K562 (cell line): ENCODE results near the gene PPP1R14B. TPM values are rescaled to one million over a fixed set of nuclear protein-coding genes. Genes with fewer than 3 reads are reported as not detected.
A peak's percentile ranks its signal among the peaks of the same experiment; 100 is the strongest.

ENCODE experiments used
- ATAC-seq: fragments of 200-7000 bp; cut with Tn5 transposase; 3 replicates; pipeline ENCODE4 v1.9.1; 2020; ENCODE audit warnings: moderate library complexity
- BruUV-seq: library from RNA; stranded (reverse); fragments of 400-500 nt; replicated peaks from 2 replicates; lab custom pipeline; 2021; lab: Mats Ljungman, UMichigan
- CTCF ChIA-PET: fragments of 300-600 bp; formaldehyde crosslinking; extraction: SDS; loops from one replicate; lab custom pipeline; 2021; ENCODE audit warnings: low intra/inter-chr PET ratio; lab: Yijun Ruan, JAX
- POLR2A ChIA-PET: fragments of 300-600, 350-650 bp; sonication (Branson Sonifier 250); formaldehyde crosslinking; extraction: SDS; loops from one replicate; lab custom pipeline; 2021; ENCODE audit warnings: antibody characterized with exemption, inconsistent platforms; lab: Yijun Ruan, JAX
- DNase-seq, 4 experiments: peaks; one replicate each; pipeline versions ENCODE4 v3.0.0 to v3.0.0-alpha.2; 2011 to 2018; ENCODE audit warnings: low spot score in 3 of 4, mixed read lengths in 3 of 4; ENCODE audit errors: extremely low read depth in 1 of 4
- FAIRE-seq: peaks from 2 replicates; lab custom pipeline; 2011; peaks lifted over from hg19 to GRCh38; lab: Jason Lieb, UNC
- H2AFZ ChIP-seq: 2 replicates; pipeline ENCODE4 v1.6.0; 2011; ENCODE audit warnings: low read depth, low read length, control low read depth, inconsistent platforms
- H3K27ac ChIP-seq: fragments of 200-600 bp; 3 replicates; pipeline ENCODE4 v1.8.0; 2011; ENCODE audit warnings: low read depth, mild to moderate bottlenecking, control low read depth, inconsistent platforms, low read length, moderate library complexity, mixed read lengths; ENCODE audit errors: extremely low read depth
- H3K27me3 ChIP-seq, 2 experiments: fragments of 300-600 bp in 1 of 2; 2 replicates in 1 of 2; 3 replicates in 1 of 2; pipeline versions ENCODE4 v1.6.0 to v1.8.0; 2011; ENCODE audit warnings: inconsistent platforms in 2 of 2, low read length in 2 of 2, mild to moderate bottlenecking in 1 of 2, mixed read lengths in 1 of 2, moderate library complexity in 1 of 2; ENCODE audit not compliant: control insufficient read depth in 2 of 2, insufficient read depth in 2 of 2
- H3K36me3 ChIP-seq: fragments of 300-600 bp; 3 replicates; pipeline ENCODE4 v1.8.0; 2011; ENCODE audit warnings: mild to moderate bottlenecking, low read length, inconsistent platforms; ENCODE audit not compliant: control insufficient read depth, insufficient read depth
- H3K4me1 ChIP-seq, 2 experiments: fragments of 200-600 bp in 1 of 2; replicated peaks in 1 of 2; 2 replicates in 1 of 2; 3 replicates in 1 of 2; pipeline versions ENCODE4 v1.5.1 to v1.8.0; 2011; ENCODE audit warnings: inconsistent platforms in 2 of 2, low read length in 2 of 2, mild to moderate bottlenecking in 1 of 2, mixed read lengths in 1 of 2, moderate library complexity in 1 of 2; ENCODE audit not compliant: control insufficient read depth in 2 of 2, insufficient read depth in 2 of 2
- H3K4me2 ChIP-seq: 2 replicates; pipeline ENCODE4 v1.6.1; 2011; ENCODE audit warnings: low read length, control low read depth, inconsistent platforms, mixed read lengths; ENCODE audit not compliant: insufficient read depth
- H3K4me3 ChIP-seq: fragments of 200-600 bp; sonication (generic), shearing (Covaris generic); 2 replicates; pipeline ENCODE4 v1.5.1; 2016; ENCODE audit warnings: control low read depth, inconsistent platforms
- H3K79me2 ChIP-seq: fragments of 200-600 bp; 3 replicates; pipeline ENCODE4 v1.8.0; 2011; ENCODE audit warnings: low read length, inconsistent platforms; ENCODE audit not compliant: control insufficient read depth, insufficient read depth
- H3K9ac ChIP-seq, 2 experiments: 2 replicates each; pipeline versions ENCODE4 v1.6.0 to v1.6.1; 2011; ENCODE audit warnings: low read depth in 2 of 2, low read length in 2 of 2, control low read depth in 1 of 2, inconsistent platforms in 1 of 2, mild to moderate bottlenecking in 1 of 2, mixed read lengths in 1 of 2; ENCODE audit not compliant: insufficient read depth in 1 of 2
- H3K9me1 ChIP-seq: one replicate; pipeline ENCODE4 v1.6.0; 2011; ENCODE audit warnings: inconsistent platforms, mild to moderate bottlenecking, low read length, moderate library complexity; ENCODE audit not compliant: control insufficient read depth, insufficient read depth
- H3K9me3 ChIP-seq: replicated peaks from 2 replicates; pipeline ENCODE4 v1.5.1; 2011; ENCODE audit warnings: low read depth, low read length, inconsistent platforms; ENCODE audit not compliant: control insufficient read depth, insufficient read depth
- H4K20me1 ChIP-seq: replicated peaks from 2 replicates; pipeline ENCODE4 v1.6.1; 2011; ENCODE audit warnings: low read length, inconsistent platforms, mixed read lengths; ENCODE audit not compliant: control insufficient read depth, insufficient read depth
- GATAD2A ChIP-seq: fragments of 450-650 bp; IDR thresholded peaks from 2 replicates; pipeline ENCODE4 v1.6.1; 2017
- IRF1 ChIP-seq: sonication (generic); formaldehyde crosslinking; IDR thresholded peaks from 2 replicates; pipeline ENCODE4 v1.8.0; 2022; ENCODE audit warnings: missing genetic modification reagents, mild to moderate bottlenecking, borderline replicate concordance
- SAP30 ChIP-seq: fragments of 200-600 bp; sonication (generic); IDR thresholded peaks from 2 replicates; pipeline ENCODE4 v1.6.1; 2012; ENCODE audit warnings: borderline replicate concordance, low read depth, mild to moderate bottlenecking, moderate library complexity, low read length, control low read depth, inconsistent platforms; ENCODE audit not compliant: insufficient read depth, poor library complexity, severe bottlenecking
- ZBTB9 ChIP-seq: fragments of 450-650 bp; formaldehyde crosslinking; IDR thresholded peaks from 2 replicates; pipeline ENCODE4 v1.4.0; 2020; ENCODE audit warnings: mild to moderate bottlenecking, moderate library complexity
- WGBS: fragments of 100-300 bp; shearing (Covaris generic); methylation state at CpG from one replicate; pipeline ENCODE4 v1.1.6; 2016; ENCODE audit warnings: low coverage, mixed read lengths; ENCODE audit not compliant: insufficient coverage; ENCODE audit errors: missing lambda C conversion rate; 5-methylcytosine and 5-hydroxymethylcytosine counted together
- in situ Hi-C: fragments of 300-500 bp; cut with MboI; formaldehyde crosslinking; loops from 4 replicates; pipeline ENCODE4 v1.15.0; 2018; ENCODE audit warnings: inconsistent platforms, mixed read lengths
- intact Hi-C: fragments of 100-400 bp; cut with micrococcal nuclease; formaldehyde crosslinking; loops from 2 replicates; pipeline ENCODE4 v1.14.2; 2022
- polyA plus RNA-seq, 8 experiments: library from polyadenylated mRNA; depleted of rRNA in 4 of 8; stranded (reverse) in 5 of 8; unstranded in 3 of 8; fragments of >200 nt; fragmentation: Nextera tagmentation in 2 of 8; fragmentation: Illumina TruSeq in 1 of 8; extraction: Ambion mirVana in 2 of 8; extraction: Trizol in 1 of 8; gene quantifications; 2 replicates each; pipeline versions ENCODE4 v1.2.1 to v1.2.3, GENCODE V29; 2011 to 2014; ENCODE audit warnings: inconsistent platforms in 1 of 8, missing spikeins in 1 of 8
- total RNA-seq, 7 experiments: library from RNA; depleted of rRNA in 6 of 7; stranded (reverse); fragments of >200 nt in 6 of 7; fragmentation: Illumina TruSeq in 2 of 7; extraction: Trizol in 2 of 7; gene quantifications; 2 replicates each; pipeline versions ENCODE4 v1.2.1 to v1.2.3, GENCODE V29; 2011 to 2021; ENCODE audit warnings: low replicate concordance in 1 of 7

Gene PPP1R14B
- total and polyA plus RNA-seq, 9 of the 15 experiments (the other 6 are each of a cell fraction or from before 2014, with no cell fraction given), result 7.7 to 566 (median 212) TPM

GRCh38 chr11:64246621-64246870 lies 197 bp downstream of the PPP1R14B start (continued):
- peak; percentile 18 for TF ChIP-seq SAP30

GRCh38 chr11:64245797-64246620 lies 734 bp downstream of the PPP1R14B start:
- no peak for ATAC-seq
- no TSS peak for BruUV-seq
- peak overlapping the region; percentile 99 for H3K4me2 ChIP-seq
- DNase-seq, result peak; percentile 47 to 85 (median 62)
- in situ Hi-C loops (no loop called here), intact Hi-C loops (loop anchor here (2.0 to 10.0 kb wide), 3 partner anchors 23 to 59 kb away; partner anchors contain the start of genes CATSPERZ, ESRRA and FERMT3)
- H4K20me1 ChIP-seq, result 0 out of 2 replicates have a peak, but pooled peaks cover 3% of the 10 kb centered on the region
- H3K9me1 ChIP-seq, result no peaks in the 10 kb centered on the region
- under 1% methylated on average over 43 of the region's 46 CpGs for WGBS
- no peaks in the 10 kb centered on the region for H3K27me3 ChIP-seq
- H3K27ac ChIP-seq, result peak overlapping the region; percentile 98
- CTCF ChIA-PET, result no interaction called here
- H3K79me2 ChIP-seq, result peaks cover 49% of the 10 kb centered on the region
- H3K36me3 ChIP-seq, result peaks cover 37% of the 10 kb centered on the region
- 0 out of 2 replicates have a peak overlapping the region, but pooled peaks have one; percentile 8 for H2AFZ ChIP-seq
- H3K4me3 ChIP-seq, result peak overlapping the region; percentile 98
- H3K9ac ChIP-seq, result peak overlapping the region; percentile 95 to 98
- POLR2A ChIA-PET, result interaction anchor here (0.7 to 7.8 kb wide), 10 partner anchors 10 to 1874 kb away, joined by 3 to 58 read pairs (median 4); partner anchors contain the start of genes FERMT3, STIP1 and VEGFB
- FAIRE-seq, result no peak
- peaks cover 41 to 90% of the 10 kb centered on the region in 2 experiments for H3K4me1 ChIP-seq
- H3K9me3 ChIP-seq, result no peaks in the 10 kb centered on the region
- TF ChIP-seq GATAD2A (peak; percentile 76; the same call in 1 of the 2 replicates), IRF1 (CRISPR knock-in tag) (no peak), ZBTB9 (no peak)
